ENCODE data around the gene TLCD3B.
A peak's percentile ranks its signal among the peaks of the same experiment; 100 is the strongest.

TLCD3B gene

GRCh38 chr16:30003670-30004423 is 27.2 kb downstream of the TLCD3B start:
- DNase-seq: no peak

- no peak for DNase-seq
These were observed 28.3 kb downstream of the TLCD3B start for GRCh38 chr16:30002614-30003346.

- DNase-seq: no peak
These were observed 30.1 kb downstream of the TLCD3B start for GRCh38 chr16:30000735-30001631.

GRCh38 chr16:29999605-30000004 is 31.5 kb downstream of the TLCD3B start:
- no peak for DNase-seq

GRCh38 chr16:29996766-29997250 is 34.3 kb downstream of the TLCD3B start:
- no peak for DNase-seq

GRCh38 chr16:29995911-29996765 is 34.9 kb downstream of the TLCD3B start, which contains the start of gene INO80E:
INO80E (plus strand) TSS chr16:29996241; CDS start chr16:29996311, 70 bp downstream.
- peak; percentile 99 for DNase-seq

GRCh38 chr16:29995324-29995910 is 35.7 kb downstream of the TLCD3B start, which contains the start of gene HIRIP3:
HIRIP3 (minus strand) TSS chr16:29995617; CDS start chr16:29995605, 12 bp downstream.
- peak; percentile 94 for DNase-seq

- no peak for DNase-seq
These were observed 36.3 kb downstream of the TLCD3B start for GRCh38 chr16:29994600-29995323.

- no peak for DNase-seq
These were observed 37.0 kb downstream of the TLCD3B start for GRCh38 chr16:29993903-29994599.

- no peak for DNase-seq
These were observed 37.7 kb downstream of the TLCD3B start for GRCh38 chr16:29993191-29993902.

- no peak for DNase-seq
These were observed 38.6 kb downstream of the TLCD3B start for GRCh38 chr16:29992344-29992967.

- peak; percentile 55 for DNase-seq
These were observed 39.5 kb downstream of the TLCD3B start for GRCh38 chr16:29991571-29991904.

- DNase-seq: peak; percentile 52
These were observed 40.0 kb downstream of the TLCD3B start for GRCh38 chr16:29990883-29991570.

GRCh38 chr16:29990034-29990433 is 41.0 kb downstream of the TLCD3B start:
- no peak for DNase-seq

GRCh38 chr16:29989111-29989858 is 41.8 kb downstream of the TLCD3B start:
- DNase-seq: no peak

GRCh38 chr16:29988346-29989075 is 42.6 kb downstream of the TLCD3B start:
- DNase-seq: no peak
